ENCODE data around the gene SLC4A11. TPM values are rescaled to one million over a fixed set of nuclear protein-coding genes. Genes with fewer than 3 reads are reported as not detected.

The SLC4A11 gene
- total RNA-seq, 6 donors from 2014 or later: 2.6 to 14.9 (median 5.2) TPM

GRCh38 chr20:3208786-3209256, 30.2 kb downstream of the SLC4A11 start:
- Histone ChIP-seq H3K4me3 (peak overlapping the region; percentile 57 to 83 (median 71)), H3K4me1 (peaks cover 13 to 28% (median 17%) of the 10 kb centered on the region in 4 donors), H3K27me3 (no peaks in the 10 kb centered on the region), H3K9me3 (no peaks in the 10 kb centered on the region), H3K36me3 (peaks cover 0 to 8% (median 7%) of the 10 kb centered on the region in 4 donors), H3K27ac (peak overlapping the region; percentile 76 to 95 (median 84))
- DNase-seq: no peak
- 7 to 9% methylated on average over 9 to 10 of the region's 10 CpGs for WGBS, 2 donors
- TF ChIP-seq EP300 (IDR thresholded peaks at IDR 0.05) (no peak), POLR2A (IDR thresholded peaks at IDR 0.05) (no peak), CTCF (IDR thresholded peaks at IDR 0.05) (no peak), POLR2AphosphoS5 (IDR thresholded peaks at IDR 0.05) (no peak)
- peak; percentile 2 to 3 for ATAC-seq (ENCODE audit: low FRiP score in 2 of 2)

GRCh38 chr20:3204124-3204794, 34.7 kb downstream of the SLC4A11 start, which contains the start of gene DDRGK1:
Gene DDRGK1, minus strand, starts transcription at chr20:3204682. Its CDS starts 55 bp downstream, at chr20:3204627.
- peak; percentile 92 to 96 for DNase-seq
- 0 to 1% methylated on average over 17 to 40 of the region's 48 CpGs for WGBS, 2 donors
- peak within 1 kb of the TSS; percentile 85 to 93 (median 90) for H3K27ac ChIP-seq
- H3K9me3 ChIP-seq: no peaks in the 10 kb centered on the region
- H3K36me3 ChIP-seq: peaks cover 8 to 28% (median 21%) of the 10 kb centered on the region in 4 donors
- TF ChIP-seq CTCF (IDR thresholded peaks at IDR 0.05): peak in 1 of 6 experiments; percentile 15
- no peak for TF ChIP-seq EP300 (IDR thresholded peaks at IDR 0.05)
- TF ChIP-seq POLR2AphosphoS5 (IDR thresholded peaks at IDR 0.05): peak; percentile 76 to 77
- TF ChIP-seq POLR2A (IDR thresholded peaks at IDR 0.05): peak; percentile 57 to 92 (median 78)
- ATAC-seq (ENCODE audit: low FRiP score in 2 of 2): peak; percentile 93 to 97
- H3K4me3 ChIP-seq: peak within 1 kb of the TSS; percentile 31 to 88 (median 70)
- peaks cover 15 to 28% (median 20%) of the 10 kb centered on the region in 4 donors for H3K4me1 ChIP-seq
- no peaks in the 10 kb centered on the region for H3K27me3 ChIP-seq

- peak overlapping the region; percentile 85 to 93 (median 90) for H3K27ac ChIP-seq
- H3K4me1 ChIP-seq: peaks cover 13 to 25% (median 18%) of the 10 kb centered on the region in 4 donors
- H3K27me3 ChIP-seq: no peaks in the 10 kb centered on the region
- TF ChIP-seq POLR2AphosphoS5 (IDR thresholded peaks at IDR 0.05) (no peak), CTCF (IDR thresholded peaks at IDR 0.05) (no peak), EP300 (IDR thresholded peaks at IDR 0.05) (no peak), POLR2A (IDR thresholded peaks at IDR 0.05) (no peak)
- ATAC-seq (ENCODE audit: low FRiP score in 2 of 2): peak; percentile 33 to 54
- H3K9me3 ChIP-seq: no peaks in the 10 kb centered on the region
- peak overlapping the region; percentile 31 to 88 (median 70) for H3K4me3 ChIP-seq
- DNase-seq: peak in 1 of 2 donors; percentile 42
- peaks cover 10 to 35% (median 27%) of the 10 kb centered on the region in 4 donors for H3K36me3 ChIP-seq
- whole genome bisulfite sequencing, 2 donors: 1 to 16% methylated on average over 14 to 31 of the region's 31 CpGs
Measured at GRCh38 chr20:3203315-3204123, 35.5 kb downstream of the SLC4A11 start.

GRCh38 chr20:3202965-3203314, 36.0 kb downstream of the SLC4A11 start:
- no peaks in the 10 kb centered on the region for H3K27me3 ChIP-seq
- H3K36me3 ChIP-seq: peaks cover 10 to 38% (median 27%) of the 10 kb centered on the region in 4 donors
- no peak for TF ChIP-seq EP300 (IDR thresholded peaks at IDR 0.05)
- 48 to 51% methylated on average over 7 to 9 of the region's 9 CpGs for WGBS, 2 donors
- no peak for DNase-seq
- H3K4me3 ChIP-seq: peak overlapping the region; percentile 31 to 88 (median 70)
- H3K4me1 ChIP-seq: peaks cover 12 to 21% (median 14%) of the 10 kb centered on the region in 4 donors
- H3K9me3 ChIP-seq: no peaks in the 10 kb centered on the region
- ATAC-seq (ENCODE audit: low FRiP score in 2 of 2): no peak
- peak overlapping the region; percentile 85 to 93 (median 90) for H3K27ac ChIP-seq
